ENCODE measurements around the gene IL17REL.
"Not testable (repeated sequence)": the region's sequence is repeated elsewhere in the genome, so short reads cannot be mapped to it uniquely, and the experiment has no call there.

Gene IL17REL

GRCh38 chr22:49956418-49956770 lies 56.2 kb downstream of the IL17REL start:
- DNase-seq (ENCODE audit: low spot score), result no peak

- DNase-seq (ENCODE audit: low spot score), result no peak
These were observed 56.8 kb downstream of the IL17REL start for GRCh38 chr22:49955581-49956417.

GRCh38 chr22:49954991-49955580 lies 57.5 kb downstream of the IL17REL start:
- DNase-seq (ENCODE audit: low spot score), result no peak

- DNase-seq (ENCODE audit: low spot score), result no peak
These were observed 58.2 kb downstream of the IL17REL start for GRCh38 chr22:49954354-49954753.

GRCh38 chr22:49953680-49954344 lies 58.8 kb downstream of the IL17REL start:
- DNase-seq (ENCODE audit: low spot score), result no peak

- DNase-seq (ENCODE audit: low spot score), result no peak
These were observed 59.4 kb downstream of the IL17REL start for GRCh38 chr22:49953027-49953679.

GRCh38 chr22:49951986-49952896 lies 60.3 kb downstream of the IL17REL start:
- no peak for DNase-seq (ENCODE audit: low spot score)

- no peak for DNase-seq (ENCODE audit: low spot score)
These were observed 60.9 kb downstream of the IL17REL start for GRCh38 chr22:49951678-49951985.

- no peak for DNase-seq (ENCODE audit: low spot score)
These were observed 61.4 kb downstream of the IL17REL start for GRCh38 chr22:49951000-49951677.

- DNase-seq (ENCODE audit: low spot score), result no peak
These were observed 62.1 kb downstream of the IL17REL start for GRCh38 chr22:49950396-49950994.

- DNase-seq (ENCODE audit: low spot score), result no peak
These were observed 62.7 kb downstream of the IL17REL start for GRCh38 chr22:49949914-49950292.

GRCh38 chr22:49948958-49949913 lies 63.3 kb downstream of the IL17REL start:
- no peak for DNase-seq (ENCODE audit: low spot score)

GRCh38 chr22:49948116-49948957 lies 64.2 kb downstream of the IL17REL start:
- no peak for DNase-seq (ENCODE audit: low spot score)

GRCh38 chr22:49947296-49947622 lies 65.3 kb downstream of the IL17REL start:
- no peak for DNase-seq (ENCODE audit: low spot score)

- no peak for DNase-seq (ENCODE audit: low spot score)
These were observed 65.8 kb downstream of the IL17REL start for GRCh38 chr22:49946612-49947295.

GRCh38 chr22:49945042-49945794 lies 67.3 kb downstream of the IL17REL start:
- DNase-seq (ENCODE audit: low spot score), result not testable (repeated sequence)
